ENCODE measurements around the gene KDM1B. TPM values are rescaled to one million over a fixed set of nuclear protein-coding genes. Genes with fewer than 3 reads are reported as not detected.

KDM1B gene
- total and polyA plus RNA-seq, 9 of the 15 experiments (the other 6 are each of a cell fraction or from before 2014, with no cell fraction given) = 1.4 to 58.9 (median 36.3) TPM

- TF ChIP-seq FIP1L1 (IDR thresholded peaks at IDR 0.05; ENCODE audit: low read depth, low read length, poor library complexity, severe bottlenecking) (peak; percentile 56), CBX1 (IDR thresholded peaks at IDR 0.05; ENCODE audit: low read depth) (peak; percentile 57; the same call in 1 of the 2 replicates), ZNF41 (CRISPR knock-in tag; conservative IDR thresholded peaks at IDR 0.05) (no peak), HDAC6 (IDR thresholded peaks at IDR 0.05; ENCODE audit: low read depth, low read length) (no peak), BCLAF1 (IDR thresholded peaks at IDR 0.05; ENCODE audit: borderline replicate concordance in 1 of 2, control insufficient read depth in 1 of 2, low read depth in 2 of 2, low read length in 1 of 2) (no peak), NFXL1 (CRISPR knock-in tag; IDR thresholded peaks at IDR 0.05) (no peak), NCOA1 (IDR thresholded peaks at IDR 0.05; ENCODE audit: low read depth) (no peak), HCFC1 (IDR thresholded peaks at IDR 0.05; ENCODE audit: low read depth, low read length) (peak; percentile 33; the same call in 1 of the 2 replicates), XRCC4 (IDR thresholded peaks at IDR 0.05; ENCODE audit: extremely low read depth, insufficient read depth, insufficient read length) (no peak), ZNF253 (CRISPR knock-in tag; conservative IDR thresholded peaks at IDR 0.05) (no peak), TCFL5 (CRISPR knock-in tag; conservative IDR thresholded peaks at IDR 0.05) (no peak), SMARCB1 (IDR thresholded peaks at IDR 0.05; ENCODE audit: insufficient read length, low read depth) (no peak), ZNF311 (CRISPR knock-in tag; IDR thresholded peaks at IDR 0.05) (no peak), SIN3A (IDR thresholded peaks at IDR 0.05; ENCODE audit: borderline replicate concordance in 2 of 2, control insufficient read depth in 1 of 2, low read depth in 2 of 2, low read length in 2 of 2) (0 out of 4 replicates have a peak, but pooled peaks of 1 of the 2 experiments have one; percentile 21), E2F4 (CRISPR knock-in tag; IDR thresholded peaks at IDR 0.05; ENCODE audit: low read depth) (peak; percentile 84), PCBP2 (IDR thresholded peaks at IDR 0.05; ENCODE audit: low read depth, low read length, poor library complexity, severe bottlenecking) (no peak), MBD2 (IDR thresholded peaks at IDR 0.05; ENCODE audit: borderline replicate concordance, low read depth) (peak; percentile 24; the same call in 1 of the 2 replicates), ZBTB9 (CRISPR knock-in tag; IDR thresholded peaks at IDR 0.05) (no peak), POLR2AphosphoS2 (IDR thresholded peaks at IDR 0.05; ENCODE audit: low read length) (no peak), RBFOX2 (IDR thresholded peaks at IDR 0.05; ENCODE audit: low read depth, low read length) (peak; percentile 98), MYBL2 (IDR thresholded peaks at IDR 0.05; ENCODE audit: low read depth) (no peak), MYBL2 (CRISPR knock-in tag; IDR thresholded peaks at IDR 0.05; ENCODE audit: borderline replicate concordance) (no peak)
These were observed 109.1 kb downstream of the KDM1B start, which contains the start of gene DEK (continued) for GRCh38 chr6:18264219-18264922.

Measured in K562 (cell line).